Fibroblast of pulmonary artery (primary cell): ENCODE measurements around the gene GPR61.

ENCODE experiments used
- DNase-seq: peaks from one replicate; pipeline ENCODE4 v3.0.0-alpha.2; 2010; ENCODE audit warnings: low read depth
- H3K4me3 ChIP-seq: replicated peaks from 2 replicates; pipeline ENCODE4 v1.5.1; 2011; ENCODE audit warnings: low read depth, mild to moderate bottlenecking, control low read depth, low read length, moderate library complexity
- TF ChIP-seq, protein P1 (sequence below): IDR thresholded peaks from 2 replicates; pipeline ENCODE4 v1.5.1; 2011; ENCODE audit warnings: mild to moderate bottlenecking, control low read depth, low read length, inconsistent platforms; ENCODE audit errors: missing control alignments

GPR61 gene

DNA sequence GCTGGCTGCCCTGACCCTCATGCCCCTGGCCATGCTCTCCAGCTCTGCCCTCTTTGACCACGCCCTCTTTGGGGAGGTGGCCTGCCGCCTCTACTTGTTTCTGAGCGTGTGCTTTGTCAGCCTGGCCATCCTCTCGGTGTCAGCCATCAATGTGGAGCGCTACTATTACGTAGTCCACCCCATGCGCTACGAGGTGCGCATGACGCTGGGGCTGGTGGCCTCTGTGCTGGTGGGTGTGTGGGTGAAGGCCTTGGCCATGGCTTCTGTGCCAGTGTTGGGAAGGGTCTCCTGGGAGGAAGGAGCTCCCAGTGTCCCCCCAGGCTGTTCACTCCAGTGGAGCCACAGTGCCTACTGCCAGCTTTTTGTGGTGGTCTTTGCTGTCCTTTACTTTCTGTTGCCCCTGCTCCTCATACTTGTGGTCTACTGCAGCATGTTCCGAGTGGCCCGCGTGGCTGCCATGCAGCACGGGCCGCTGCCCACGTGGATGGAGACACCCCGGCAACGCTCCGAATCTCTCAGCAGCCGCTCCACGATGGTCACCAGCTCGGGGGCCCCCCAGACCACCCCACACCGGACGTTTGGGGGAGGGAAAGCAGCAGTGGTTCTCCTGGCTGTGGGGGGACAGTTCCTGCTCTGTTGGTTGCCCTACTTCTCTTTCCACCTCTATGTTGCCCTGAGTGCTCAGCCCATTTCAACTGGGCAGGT lies 3.8 kb downstream of the GPR61 start:
- DNase-seq, result no peak

DNA sequence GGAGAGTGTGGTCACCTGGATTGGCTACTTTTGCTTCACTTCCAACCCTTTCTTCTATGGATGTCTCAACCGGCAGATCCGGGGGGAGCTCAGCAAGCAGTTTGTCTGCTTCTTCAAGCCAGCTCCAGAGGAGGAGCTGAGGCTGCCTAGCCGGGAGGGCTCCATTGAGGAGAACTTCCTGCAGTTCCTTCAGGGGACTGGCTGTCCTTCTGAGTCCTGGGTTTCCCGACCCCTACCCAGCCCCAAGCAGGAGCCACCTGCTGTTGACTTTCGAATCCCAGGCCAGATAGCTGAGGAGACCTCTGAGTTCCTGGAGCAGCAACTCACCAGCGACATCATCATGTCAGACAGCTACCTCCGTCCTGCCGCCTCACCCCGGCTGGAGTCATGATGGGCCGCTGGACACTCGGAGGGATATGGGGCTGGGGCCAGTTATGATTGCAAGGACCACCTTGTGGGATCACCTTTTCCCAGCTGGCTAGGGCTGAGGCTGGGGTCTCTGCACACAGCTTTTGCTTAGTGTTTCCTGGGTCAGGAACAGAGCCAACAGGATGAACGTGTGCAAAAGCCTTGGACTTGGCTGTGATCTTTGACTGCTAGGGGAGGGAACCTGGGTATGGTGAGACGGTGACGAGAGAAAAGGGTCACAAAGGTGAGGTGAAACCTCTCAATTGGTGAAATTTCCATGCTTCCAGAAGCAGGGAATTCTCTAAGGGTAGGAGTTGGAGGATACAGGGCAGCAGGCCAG lies 4.5 kb downstream of the GPR61 start:
- TF ChIP-seq, protein P1, sequence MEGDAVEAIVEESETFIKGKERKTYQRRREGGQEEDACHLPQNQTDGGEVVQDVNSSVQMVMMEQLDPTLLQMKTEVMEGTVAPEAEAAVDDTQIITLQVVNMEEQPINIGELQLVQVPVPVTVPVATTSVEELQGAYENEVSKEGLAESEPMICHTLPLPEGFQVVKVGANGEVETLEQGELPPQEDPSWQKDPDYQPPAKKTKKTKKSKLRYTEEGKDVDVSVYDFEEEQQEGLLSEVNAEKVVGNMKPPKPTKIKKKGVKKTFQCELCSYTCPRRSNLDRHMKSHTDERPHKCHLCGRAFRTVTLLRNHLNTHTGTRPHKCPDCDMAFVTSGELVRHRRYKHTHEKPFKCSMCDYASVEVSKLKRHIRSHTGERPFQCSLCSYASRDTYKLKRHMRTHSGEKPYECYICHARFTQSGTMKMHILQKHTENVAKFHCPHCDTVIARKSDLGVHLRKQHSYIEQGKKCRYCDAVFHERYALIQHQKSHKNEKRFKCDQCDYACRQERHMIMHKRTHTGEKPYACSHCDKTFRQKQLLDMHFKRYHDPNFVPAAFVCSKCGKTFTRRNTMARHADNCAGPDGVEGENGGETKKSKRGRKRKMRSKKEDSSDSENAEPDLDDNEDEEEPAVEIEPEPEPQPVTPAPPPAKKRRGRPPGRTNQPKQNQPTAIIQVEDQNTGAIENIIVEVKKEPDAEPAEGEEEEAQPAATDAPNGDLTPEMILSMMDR, result no peak
- no peak overlapping the region for H3K4me3 ChIP-seq
- DNase-seq, result no peak

More for the DNA sequence above, 3.8 kb downstream of the GPR61 start:
- TF ChIP-seq, protein P1, result no peak
- H3K4me3 ChIP-seq, result no peak overlapping the region

DNA sequence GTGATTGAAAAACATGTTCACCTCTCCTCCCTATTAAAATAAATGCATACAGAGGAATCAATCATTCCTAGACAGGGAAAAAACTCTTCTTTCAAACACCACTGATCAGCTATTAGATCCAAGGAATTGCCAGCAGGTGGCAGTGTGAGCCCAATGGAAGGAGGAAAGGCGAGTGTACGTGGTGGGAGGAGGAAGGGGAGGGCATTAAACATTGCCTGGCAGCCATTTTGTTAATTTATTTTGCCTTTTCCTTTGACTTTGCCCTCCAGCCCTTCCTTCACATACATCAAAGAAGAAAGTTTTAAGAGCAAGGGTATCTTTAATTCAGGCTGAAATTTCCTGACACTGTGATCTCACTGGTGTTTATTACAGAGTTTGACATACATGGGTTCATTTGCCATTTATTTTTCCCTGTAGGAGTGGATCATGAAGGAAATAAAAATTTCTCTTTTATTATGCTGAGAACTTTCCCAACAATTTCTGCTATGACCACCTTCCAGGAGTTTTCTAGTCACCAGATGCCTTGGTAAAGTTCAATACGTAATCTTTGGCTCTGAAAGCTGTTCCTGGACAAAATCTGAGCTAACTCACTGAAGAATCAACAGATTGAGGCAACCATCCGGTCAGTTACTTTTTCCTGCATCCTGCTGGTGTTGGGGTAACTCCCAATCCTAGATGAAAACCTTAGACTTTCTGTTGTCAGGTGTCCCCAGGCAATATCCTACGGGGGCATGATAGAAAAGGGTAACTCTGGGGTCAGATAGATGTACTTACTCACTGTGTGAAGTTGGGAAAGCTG lies 6.8 kb downstream of the GPR61 start:
- DNase-seq, result peak; percentile 92
- TF ChIP-seq, protein P1, result peak; percentile 83
- H3K4me3 ChIP-seq, result peak overlapping the region; percentile 73

DNA sequence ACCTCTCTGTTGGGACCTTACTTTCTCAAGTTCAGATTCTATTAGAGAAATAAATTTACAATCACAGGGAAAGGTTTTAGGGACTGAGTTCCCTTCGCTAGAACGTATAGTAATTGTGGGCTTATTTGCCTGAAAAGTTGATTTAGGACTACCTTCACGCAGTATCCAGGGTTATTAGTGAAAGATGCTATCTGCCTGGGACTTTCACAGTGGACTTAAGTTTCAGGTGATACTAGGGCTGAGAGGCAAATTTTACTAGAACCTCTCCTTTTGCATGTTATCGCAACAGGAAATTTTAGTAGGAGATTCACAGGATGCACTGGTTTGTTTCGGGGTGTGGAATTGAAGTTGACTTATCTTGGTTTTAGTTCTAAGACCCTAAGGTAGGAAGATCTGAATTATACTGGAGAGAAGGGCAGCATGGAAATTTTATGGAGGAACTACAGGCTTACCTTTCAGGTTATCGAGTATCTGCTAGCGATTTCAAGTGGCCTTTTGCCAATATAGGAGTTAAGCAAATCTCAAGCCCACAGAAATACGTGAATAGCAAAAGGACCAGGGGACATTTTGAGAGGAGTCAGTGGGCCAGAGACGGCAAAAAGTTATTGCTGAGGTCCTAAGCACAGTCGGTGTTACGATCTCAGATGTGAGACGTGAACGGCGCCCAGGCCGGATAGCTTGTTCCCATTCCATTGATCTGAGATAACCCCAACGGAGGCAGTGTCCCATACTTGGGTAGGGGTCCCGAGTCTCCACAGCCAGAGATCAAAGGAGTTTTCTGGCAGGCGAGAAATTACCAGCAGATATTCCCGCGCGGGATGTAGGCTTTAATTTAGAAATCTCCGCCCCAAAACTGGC lies 8.0 kb downstream of the GPR61 start:
- peak overlapping the region; percentile 73 for H3K4me3 ChIP-seq
- TF ChIP-seq, protein P1, result no peak
- DNase-seq, result peak; percentile 22

DNA sequence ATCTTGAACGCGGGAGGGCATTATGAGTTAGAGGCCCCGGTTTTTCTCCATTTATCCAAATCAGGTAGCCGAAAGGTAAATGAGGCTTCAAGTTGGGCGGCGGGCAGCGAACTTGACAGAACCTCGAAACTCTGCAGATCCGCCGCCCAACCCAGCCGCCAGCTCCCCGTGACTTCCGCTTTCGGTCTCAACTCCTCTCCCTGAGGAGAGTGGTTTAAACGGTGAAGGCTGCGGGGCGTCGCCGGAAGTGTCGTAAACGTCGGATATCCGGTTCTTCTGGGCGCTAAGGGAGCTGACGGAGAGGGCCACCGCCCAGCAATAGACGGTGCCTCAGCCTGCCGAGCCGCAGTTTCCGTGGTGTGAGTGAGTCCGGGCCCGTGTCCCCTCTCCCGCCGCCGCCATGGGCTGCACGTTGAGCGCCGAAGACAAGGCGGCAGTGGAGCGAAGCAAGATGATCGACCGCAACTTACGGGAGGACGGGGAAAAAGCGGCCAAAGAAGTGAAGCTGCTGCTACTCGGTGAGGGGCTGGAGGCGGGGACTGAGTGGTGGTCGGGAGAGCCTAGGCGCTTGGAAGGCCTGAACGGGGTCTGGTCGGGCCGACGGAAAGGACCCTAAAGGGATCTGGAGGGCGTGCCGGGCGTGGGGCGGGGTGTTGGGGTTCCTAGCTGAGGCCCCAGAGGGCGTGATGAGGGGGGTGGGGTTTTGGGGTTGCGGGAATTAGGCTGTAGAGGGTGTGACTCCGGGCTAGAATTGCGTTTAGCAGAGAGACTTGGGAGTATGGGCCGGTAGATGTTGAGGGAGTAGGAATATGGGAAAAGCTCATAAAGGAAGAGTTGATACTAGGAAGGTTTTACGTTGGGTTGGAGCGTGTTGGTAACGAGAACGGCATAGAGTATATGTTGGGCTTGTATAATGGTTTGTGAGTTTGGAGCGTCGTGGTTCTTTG lies 8.9 kb downstream of the GPR61 start, which contains the start of gene GNAI3:
GNAI3 (plus strand) TSS at position 295 of the 947 bp plus-strand sequence; CDS start at position 401, 106 bp downstream.
- TF ChIP-seq, protein P1, result no peak
- peak; percentile 97 for DNase-seq
- peak within 1 kb of the TSS; percentile 73 for H3K4me3 ChIP-seq
